ENCODE measurements around the gene RAP2B. TPM values are rescaled to one million over a fixed set of nuclear protein-coding genes. Genes with fewer than 3 reads are reported as not detected.
"Not testable (repeated sequence)": the region's sequence is repeated elsewhere in the genome, so short reads cannot be mapped to it uniquely, and the experiment has no call there.

Gene RAP2B
- total RNA-seq, 1 donor = 20.3 TPM

DNA sequence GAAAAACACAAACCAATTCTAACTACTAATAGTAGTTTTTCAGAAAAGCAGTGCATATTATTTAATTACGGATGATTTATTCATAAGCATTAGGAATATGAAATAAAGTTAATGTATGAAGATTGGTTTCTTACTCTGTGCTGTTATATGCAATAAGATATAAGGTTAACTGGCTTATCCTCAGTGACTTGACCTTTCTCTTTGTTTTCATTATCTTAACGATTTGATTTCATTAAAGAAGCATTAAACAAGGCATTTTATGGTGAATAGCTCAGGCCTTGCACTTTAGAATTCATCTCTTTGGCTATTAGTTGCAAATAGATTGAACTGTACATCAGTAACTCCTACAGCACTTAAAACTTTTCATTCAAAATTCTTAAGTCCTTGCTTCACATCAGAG lies 28.9 kb downstream of the RAP2B start:
- Histone ChIP-seq H3K9me3 (ENCODE audit: low read depth, low read length) (no peaks in the 10 kb centered on the region), H3K79me2 (ENCODE audit: insufficient read depth, low read length) (no peaks in the 10 kb centered on the region), H3K27me3 (ENCODE audit: insufficient read depth, low read length) (no peaks in the 10 kb centered on the region), H4K20me1 (ENCODE audit: insufficient read depth, low read length) (no peaks in the 10 kb centered on the region), H3K4me3 (ENCODE audit: insufficient read depth, low read length) (no peak overlapping the region), H3K36me3 (ENCODE audit: insufficient read depth, low read length) (no peaks in the 10 kb centered on the region), H3K27ac (ENCODE audit: low read depth, low read length) (no peak overlapping the region), H3K4me2 (ENCODE audit: insufficient read depth, low read length) (no peak overlapping the region), H3K4me1 (ENCODE audit: insufficient read depth, low read length) (no peaks in the 10 kb centered on the region), H2AFZ (ENCODE audit: low read length) (no peak overlapping the region)
- TF ChIP-seq, protein P1, sequence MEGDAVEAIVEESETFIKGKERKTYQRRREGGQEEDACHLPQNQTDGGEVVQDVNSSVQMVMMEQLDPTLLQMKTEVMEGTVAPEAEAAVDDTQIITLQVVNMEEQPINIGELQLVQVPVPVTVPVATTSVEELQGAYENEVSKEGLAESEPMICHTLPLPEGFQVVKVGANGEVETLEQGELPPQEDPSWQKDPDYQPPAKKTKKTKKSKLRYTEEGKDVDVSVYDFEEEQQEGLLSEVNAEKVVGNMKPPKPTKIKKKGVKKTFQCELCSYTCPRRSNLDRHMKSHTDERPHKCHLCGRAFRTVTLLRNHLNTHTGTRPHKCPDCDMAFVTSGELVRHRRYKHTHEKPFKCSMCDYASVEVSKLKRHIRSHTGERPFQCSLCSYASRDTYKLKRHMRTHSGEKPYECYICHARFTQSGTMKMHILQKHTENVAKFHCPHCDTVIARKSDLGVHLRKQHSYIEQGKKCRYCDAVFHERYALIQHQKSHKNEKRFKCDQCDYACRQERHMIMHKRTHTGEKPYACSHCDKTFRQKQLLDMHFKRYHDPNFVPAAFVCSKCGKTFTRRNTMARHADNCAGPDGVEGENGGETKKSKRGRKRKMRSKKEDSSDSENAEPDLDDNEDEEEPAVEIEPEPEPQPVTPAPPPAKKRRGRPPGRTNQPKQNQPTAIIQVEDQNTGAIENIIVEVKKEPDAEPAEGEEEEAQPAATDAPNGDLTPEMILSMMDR (IDR thresholded peaks at IDR 0.05; ENCODE audit: extremely low read depth, low read depth, low read length) = no peak
- no peak for DNase-seq (ENCODE audit: insufficient read length, low spot score, missing footprints)

DNA sequence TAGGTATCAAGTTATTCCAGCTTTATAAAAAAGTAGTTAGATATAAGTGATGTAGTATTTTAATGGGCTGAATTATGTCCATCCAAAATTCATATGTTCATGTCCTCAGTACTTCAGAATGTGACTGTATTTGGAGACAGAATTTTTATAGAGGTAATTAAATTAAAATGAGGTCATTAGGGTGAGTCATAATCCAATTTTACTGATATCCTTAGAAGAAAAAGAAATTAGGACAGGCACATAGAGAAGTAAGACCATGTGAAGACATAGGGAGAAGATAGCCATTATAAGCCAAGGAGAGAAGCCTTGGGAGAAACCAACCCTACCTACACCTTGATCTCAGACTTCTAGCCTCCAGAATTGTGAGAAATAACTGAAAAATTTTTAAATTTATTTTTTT lies 30.3 kb downstream of the RAP2B start:
- no peak for DNase-seq (ENCODE audit: insufficient read length, low spot score, missing footprints)
- H3K4me3 ChIP-seq (ENCODE audit: insufficient read depth, low read length) = no peak overlapping the region
- H3K27me3 ChIP-seq (ENCODE audit: insufficient read depth, low read length) = no peaks in the 10 kb centered on the region
- TF ChIP-seq, protein P1 (IDR thresholded peaks at IDR 0.05; ENCODE audit: extremely low read depth, low read depth, low read length) = no peak
- H3K4me2 ChIP-seq (ENCODE audit: insufficient read depth, low read length) = no peak overlapping the region
- no peaks in the 10 kb centered on the region for H3K79me2 ChIP-seq (ENCODE audit: insufficient read depth, low read length)
- no peaks in the 10 kb centered on the region for H3K4me1 ChIP-seq (ENCODE audit: insufficient read depth, low read length)
- no peak overlapping the region for H2AFZ ChIP-seq (ENCODE audit: low read length)
- H3K27ac ChIP-seq (ENCODE audit: low read depth, low read length) = no peak overlapping the region
- H3K9me3 ChIP-seq (ENCODE audit: low read depth, low read length) = no peaks in the 10 kb centered on the region
- no peaks in the 10 kb centered on the region for H4K20me1 ChIP-seq (ENCODE audit: insufficient read depth, low read length)
- no peaks in the 10 kb centered on the region for H3K36me3 ChIP-seq (ENCODE audit: insufficient read depth, low read length)

DNA sequence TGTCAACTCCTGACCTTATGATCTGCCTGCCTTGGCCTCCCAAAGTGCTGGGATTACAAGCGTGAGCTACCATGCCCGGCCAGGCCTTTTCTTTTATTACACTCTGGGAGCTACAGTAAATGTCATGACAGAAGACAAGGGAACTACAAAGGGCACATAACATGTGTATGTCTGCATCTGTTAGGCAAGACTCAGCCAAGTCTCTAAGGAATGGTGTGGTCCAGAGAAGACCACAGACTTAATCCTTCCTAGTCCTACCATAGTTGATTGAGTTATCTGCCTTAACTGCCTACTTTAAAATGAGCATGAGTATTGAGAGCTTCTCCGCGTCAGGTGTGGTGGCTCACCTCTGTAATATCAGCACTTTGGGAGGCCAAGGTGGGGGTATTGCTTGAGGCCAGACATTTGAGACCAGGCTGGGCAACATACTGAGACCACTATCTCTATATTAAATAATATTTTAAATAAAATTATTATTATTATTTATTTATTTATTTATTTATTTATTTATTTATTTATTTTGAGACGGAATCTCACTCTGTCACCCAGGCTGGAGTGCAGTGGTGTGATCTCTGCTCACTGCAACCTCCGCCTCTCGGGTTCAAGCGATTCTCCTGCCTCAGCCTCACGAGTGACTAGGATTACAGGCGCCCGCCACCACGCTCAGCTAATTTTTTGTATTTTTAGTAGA lies 31.9 kb downstream of the RAP2B start:
- H4K20me1 ChIP-seq (ENCODE audit: insufficient read depth, low read length); H3K9me3 ChIP-seq (ENCODE audit: low read depth, low read length); H3K36me3 ChIP-seq (ENCODE audit: insufficient read depth, low read length); H3K27ac ChIP-seq (ENCODE audit: low read depth, low read length); H3K4me2 ChIP-seq (ENCODE audit: insufficient read depth, low read length); H2AFZ ChIP-seq (ENCODE audit: low read length); H3K4me1 ChIP-seq (ENCODE audit: insufficient read depth, low read length); H3K4me3 ChIP-seq (ENCODE audit: insufficient read depth, low read length); DNase-seq (ENCODE audit: insufficient read length, low spot score, missing footprints); H3K27me3 ChIP-seq (ENCODE audit: insufficient read depth, low read length); H3K79me2 ChIP-seq (ENCODE audit: insufficient read depth, low read length): not testable (repeated sequence)

DNA sequence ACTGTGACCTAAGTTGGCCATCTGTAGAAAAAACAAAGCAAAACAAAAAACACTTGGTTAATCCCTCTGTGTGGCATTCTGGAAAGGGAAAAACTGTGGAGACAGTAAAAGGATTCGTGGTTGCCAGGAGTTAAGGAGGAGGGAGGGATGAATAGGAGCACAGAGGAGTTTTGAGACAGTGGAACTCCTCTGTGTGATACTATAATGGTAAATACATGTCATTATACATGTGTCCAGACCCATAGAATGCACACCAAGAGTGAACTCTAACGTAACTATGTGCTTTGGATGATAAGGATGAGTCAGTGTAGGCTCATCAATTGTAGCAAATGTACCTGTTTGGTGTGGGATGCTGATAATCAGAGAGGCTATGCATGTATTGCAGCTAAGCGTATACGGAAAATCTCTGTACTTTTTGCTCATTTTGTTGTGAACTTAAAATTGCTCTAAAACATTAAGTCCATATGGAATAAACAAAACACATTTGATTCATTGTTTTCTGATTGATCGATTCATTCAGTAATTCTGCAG lies 33.4 kb downstream of the RAP2B start:
- H4K20me1 ChIP-seq (ENCODE audit: insufficient read depth, low read length) = no peaks in the 10 kb centered on the region
- TF ChIP-seq, protein P1 (IDR thresholded peaks at IDR 0.05; ENCODE audit: extremely low read depth, low read depth, low read length) = no peak

More for the DNA sequence above, 33.4 kb downstream of the RAP2B start:
- no peaks in the 10 kb centered on the region for H3K9me3 ChIP-seq (ENCODE audit: low read depth, low read length)
- H3K79me2 ChIP-seq (ENCODE audit: insufficient read depth, low read length) = no peaks in the 10 kb centered on the region
- H3K27ac ChIP-seq (ENCODE audit: low read depth, low read length) = no peak overlapping the region
- no peaks in the 10 kb centered on the region for H3K27me3 ChIP-seq (ENCODE audit: insufficient read depth, low read length)
- DNase-seq (ENCODE audit: insufficient read length, low spot score, missing footprints) = no peak
- H2AFZ ChIP-seq (ENCODE audit: low read length) = no peak overlapping the region
- no peak overlapping the region for H3K4me3 ChIP-seq (ENCODE audit: insufficient read depth, low read length)
- no peak overlapping the region for H3K4me2 ChIP-seq (ENCODE audit: insufficient read depth, low read length)
- H3K4me1 ChIP-seq (ENCODE audit: insufficient read depth, low read length) = no peaks in the 10 kb centered on the region
- no peaks in the 10 kb centered on the region for H3K36me3 ChIP-seq (ENCODE audit: insufficient read depth, low read length)

Measured in osteoblast (primary cell).